GM12801 (cell line): ENCODE results near the gene SUN1.

Experiments used
- CTCF ChIP-seq: IDR thresholded peaks from one replicate; pipeline ENCODE4 v1.5.1; 2011; ENCODE audit warnings: control low read depth; ENCODE audit not compliant: insufficient read length; ENCODE audit errors: extremely low read depth

Gene SUN1

GRCh38 chr7:849781-850180, 17.5 kb downstream of the SUN1 start:
- no peak for TF ChIP-seq CTCF

GRCh38 chr7:851204-851603, 18.9 kb downstream of the SUN1 start:
- TF ChIP-seq CTCF = no peak

GRCh38 chr7:853366-854117, 21.3 kb downstream of the SUN1 start:
- TF ChIP-seq CTCF = no peak

- no peak for TF ChIP-seq CTCF
Measured at GRCh38 chr7:854118-854775, 22.0 kb downstream of the SUN1 start.

GRCh38 chr7:855686-856369, 23.6 kb downstream of the SUN1 start:
- TF ChIP-seq CTCF = no peak

GRCh38 chr7:856444-857095, 24.3 kb downstream of the SUN1 start:
- no peak for TF ChIP-seq CTCF

GRCh38 chr7:857661-858060, 25.4 kb downstream of the SUN1 start:
- TF ChIP-seq CTCF = no peak
